HUDEP-2 (cell line): Measurements from ENCODE around the gene HSPA13.
"Not testable (repeated sequence)": the region's sequence is repeated elsewhere in the genome, so short reads cannot be mapped to it uniquely, and the experiment has no call there.

Experiments used
- DNase-seq, 76 experiments: peaks; one replicate each; lab custom pipeline; 2025; ENCODE audit not compliant: unreplicated experiment in 76 of 76; lab: John Stamatoyannopoulos, UW

HSPA13 gene

GRCh38 chr21:14382835-14383595 is at the start of gene HSPA13:
Gene HSPA13, minus strand, starts transcription at chr21:14383146. Its CDS starts 27 bp downstream, at chr21:14383119.
- DNase-seq, result peak; percentile 77 to 100 (median 100)

GRCh38 chr21:14418920-14419319 is 36.0 kb upstream of the HSPA13 start:
- DNase-seq, result no peak

GRCh38 chr21:14414932-14415508 is 32.1 kb upstream of the HSPA13 start:
- no peak for DNase-seq

GRCh38 chr21:14405962-14406361 is 23.0 kb upstream of the HSPA13 start:
- no peak for DNase-seq

GRCh38 chr21:14405225-14405624 is 22.3 kb upstream of the HSPA13 start:
- no peak for DNase-seq

GRCh38 chr21:14403681-14404318 is 20.9 kb upstream of the HSPA13 start:
- DNase-seq, result peak in 31 of 76 experiments; percentile 15 to 64 (median 36)

- no peak for DNase-seq
Measured at GRCh38 chr21:14401217-14401616, 18.3 kb upstream of the HSPA13 start.

GRCh38 chr21:14388282-14388681 is 5.3 kb upstream of the HSPA13 start:
- DNase-seq, result no peak

- DNase-seq, result no peak
Measured at GRCh38 chr21:14384453-14384852, 1.5 kb upstream of the HSPA13 start.

GRCh38 chr21:14383596-14384180 is 742 bp upstream of the HSPA13 start:
- peak in 35 of 76 experiments; percentile 20 to 77 (median 51) for DNase-seq

- peak in 7 of 76 experiments; percentile 18 to 55 (median 36) for DNase-seq
Measured at GRCh38 chr21:14382486-14382834, 486 bp downstream of the HSPA13 start.

GRCh38 chr21:14376854-14377253 is 6.1 kb downstream of the HSPA13 start:
- DNase-seq, result peak in 2 of 76 experiments; percentile 12 to 34

- no peak for DNase-seq
Measured at GRCh38 chr21:14366998-14367397, 15.9 kb downstream of the HSPA13 start.

- DNase-seq, result no peak
Measured at GRCh38 chr21:14361958-14362357, 21.0 kb downstream of the HSPA13 start.

- DNase-seq, result no peak
Measured at GRCh38 chr21:14358775-14359174, 24.2 kb downstream of the HSPA13 start.

GRCh38 chr21:14356746-14357145 is 26.2 kb downstream of the HSPA13 start:
- DNase-seq, result no peak

GRCh38 chr21:14354515-14354914 is 28.4 kb downstream of the HSPA13 start:
- DNase-seq, result no peak

GRCh38 chr21:14353726-14354125 is 29.2 kb downstream of the HSPA13 start:
- no peak for DNase-seq

GRCh38 chr21:14353231-14353630 is 29.7 kb downstream of the HSPA13 start:
- no peak for DNase-seq

- not testable (repeated sequence) for DNase-seq
Measured at GRCh38 chr21:14327346-14327745, 55.6 kb downstream of the HSPA13 start.

- DNase-seq, result no peak
Measured at GRCh38 chr21:14325595-14325994, 57.4 kb downstream of the HSPA13 start.
